ENCODE results near the gene PCDHGA8.

PCDHGA8 gene

GRCh38 chr5:141437221-141437620 lies 44.8 kb downstream of the PCDHGA8 start:
- no peak for DNase-seq

GRCh38 chr5:141439411-141440141 lies 47.1 kb downstream of the PCDHGA8 start:
- DNase-seq, result no peak

- DNase-seq, result no peak
These were observed 47.9 kb downstream of the PCDHGA8 start for GRCh38 chr5:141440341-141440740.

GRCh38 chr5:141441571-141442170 lies 49.2 kb downstream of the PCDHGA8 start:
- no peak for DNase-seq

Measured in stimulated activated CD4-positive, alpha-beta T cell treated with anti-CD3 and anti-CD28 coated beads, Interleukin-12 subunit alpha, Interleukin-12 subunit beta, amount 100 ng/mL, for 4 hours (primary cell).